HG03432 (cell line): ENCODE results near the gene ZSCAN20.

ENCODE experiments used
- ATAC-seq: cut with Tn5 transposase; IDR thresholded peaks from one replicate; pipeline ENCODE4 v1.9.1; 2021; ENCODE audit warnings: mild to moderate bottlenecking, moderate library complexity; ENCODE audit not compliant: unreplicated experiment

Gene ZSCAN20

GRCh38 chr1:33524586-33524985 lies 52.1 kb downstream of the ZSCAN20 start:
- no peak for ATAC-seq

- ATAC-seq = no peak
Observed at GRCh38 chr1:33527934-33528333, 55.5 kb downstream of the ZSCAN20 start.

- no peak for ATAC-seq
Observed at GRCh38 chr1:33529957-33530356, 57.5 kb downstream of the ZSCAN20 start.

DNA sequence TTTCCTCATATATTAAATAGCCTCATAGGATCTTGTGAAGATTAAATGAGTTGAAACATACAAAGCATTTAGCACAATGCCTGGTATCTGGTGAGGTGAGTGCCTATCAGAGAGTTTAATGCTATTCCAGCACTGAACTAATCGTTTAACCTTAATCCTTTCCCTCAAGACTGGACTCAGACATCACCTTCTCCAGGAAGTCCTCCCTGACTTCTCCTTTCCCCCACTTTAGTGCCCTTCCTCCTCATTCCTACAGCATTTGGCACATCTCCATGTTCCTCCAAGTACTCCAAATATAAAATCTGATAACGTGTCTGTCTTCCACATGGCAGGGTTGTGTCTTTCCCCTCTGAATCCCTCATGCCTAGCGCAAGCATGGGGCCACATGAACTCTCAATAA lies 59.8 kb downstream of the ZSCAN20 start:
- ATAC-seq = no peak

- ATAC-seq = no peak
Observed at GRCh38 chr1:33532936-33533335, 60.5 kb downstream of the ZSCAN20 start.

- no peak for ATAC-seq
Observed at GRCh38 chr1:33535334-33535733, 62.9 kb downstream of the ZSCAN20 start.

DNA sequence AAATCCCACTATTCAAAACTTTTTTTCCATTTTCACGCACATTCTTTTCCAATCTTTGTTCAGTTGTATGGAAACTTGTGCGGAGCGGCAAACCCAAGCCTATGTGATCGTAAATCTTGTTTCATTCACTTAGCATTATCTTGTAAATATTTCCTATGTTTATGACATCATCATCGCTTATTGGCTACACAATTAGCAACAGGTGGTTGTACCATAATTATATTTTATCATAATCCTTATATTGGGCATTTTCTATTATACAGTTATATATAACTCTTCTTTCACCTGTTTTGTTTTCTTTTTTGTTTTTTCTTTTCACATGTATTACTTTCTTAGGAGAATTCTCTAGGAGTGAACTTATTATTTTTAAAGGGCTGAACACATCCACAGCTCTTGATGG lies 65.4 kb downstream of the ZSCAN20 start:
- no peak for ATAC-seq

GRCh38 chr1:33541966-33542365 lies 69.5 kb downstream of the ZSCAN20 start:
- ATAC-seq = no peak
